ENCODE measurements around the gene FMNL1.
"Not testable (repeated sequence)": the region's sequence is repeated elsewhere in the genome, so short reads cannot be mapped to it uniquely, and the experiment has no call there.

FMNL1 gene

GRCh38 chr17:45221081-45222013 is at the start of gene FMNL1:
Gene FMNL1, plus strand, starts transcription at chr17:45221885. Its CDS starts 240 bp downstream, at chr17:45222125.
- DNase-seq: peak; percentile 61

GRCh38 chr17:45172232-45172540 is 49.5 kb upstream of the FMNL1 start:
- DNase-seq: no peak

GRCh38 chr17:45172541-45173286 is 49.0 kb upstream of the FMNL1 start:
- peak; percentile 33 for DNase-seq

- DNase-seq: no peak
Measured at GRCh38 chr17:45175759-45176115, 45.9 kb upstream of the FMNL1 start.

GRCh38 chr17:45177563-45177962 is 44.1 kb upstream of the FMNL1 start:
- DNase-seq: no peak

- no peak for DNase-seq
Measured at GRCh38 chr17:45184144-45184543, 37.5 kb upstream of the FMNL1 start.

GRCh38 chr17:45186801-45187354 is 34.8 kb upstream of the FMNL1 start:
- DNase-seq: no peak

GRCh38 chr17:45189009-45189408 is 32.7 kb upstream of the FMNL1 start:
- DNase-seq: no peak

GRCh38 chr17:45190503-45191255 is 31.0 kb upstream of the FMNL1 start:
- no peak for DNase-seq

GRCh38 chr17:45195424-45195823 is 26.3 kb upstream of the FMNL1 start:
- DNase-seq: no peak

- DNase-seq: no peak
Measured at GRCh38 chr17:45197108-45197507, 24.6 kb upstream of the FMNL1 start.

GRCh38 chr17:45197555-45198334 is 23.9 kb upstream of the FMNL1 start:
- DNase-seq: peak; percentile 74

- no peak for DNase-seq
Measured at GRCh38 chr17:45200701-45201100, 21.0 kb upstream of the FMNL1 start.

GRCh38 chr17:45201457-45201856 is 20.2 kb upstream of the FMNL1 start:
- DNase-seq: no peak

- DNase-seq: not testable (repeated sequence)
Measured at GRCh38 chr17:45201880-45202279, 19.8 kb upstream of the FMNL1 start.

GRCh38 chr17:45218895-45219661 is 2.6 kb upstream of the FMNL1 start:
- peak; percentile 73 for DNase-seq

GRCh38 chr17:45220079-45220478 is 1.6 kb upstream of the FMNL1 start:
- no peak for DNase-seq

GRCh38 chr17:45222014-45222288 is 266 bp downstream of the FMNL1 start:
- DNase-seq: no peak

- no peak for DNase-seq
Measured at GRCh38 chr17:45222289-45222995, 757 bp downstream of the FMNL1 start.

GRCh38 chr17:45222996-45223538 is 1.4 kb downstream of the FMNL1 start:
- no peak for DNase-seq
